ENCODE data around the gene VTA1. TPM values are rescaled to one million over a fixed set of nuclear protein-coding genes. Genes with fewer than 3 reads are reported as not detected.

VTA1 gene
- total and polyA plus RNA-seq, 2 donors (not counting 1 experiment from before 2014, with no cell fraction given): 19.8 to 27.9 TPM

DNA sequence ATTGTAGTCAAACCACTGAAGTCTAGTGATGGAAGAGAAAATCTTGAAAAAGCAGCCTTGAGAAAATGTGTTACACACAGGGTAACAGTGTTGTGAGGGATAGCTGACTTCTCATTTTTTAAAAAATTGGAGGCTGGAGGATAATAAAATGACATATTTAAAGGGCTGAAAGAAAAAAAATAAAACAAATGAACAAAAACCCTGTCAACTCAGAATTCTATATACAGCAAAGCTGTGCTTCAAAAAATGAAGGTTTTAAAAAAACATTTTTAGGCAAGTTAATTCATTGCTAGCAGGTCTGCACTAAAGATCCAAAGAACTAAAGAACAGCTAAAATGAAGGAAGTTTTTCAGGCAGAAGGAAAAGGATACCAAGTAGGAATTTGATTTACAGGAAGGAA lies 31.1 kb downstream of the VTA1 start:
- no peak for TF ChIP-seq EZH2 (IDR thresholded peaks at IDR 0.05; ENCODE audit: borderline replicate concordance, insufficient read depth, low read depth, low read length, poor library complexity, severe bottlenecking)
- TF ChIP-seq, protein P1, sequence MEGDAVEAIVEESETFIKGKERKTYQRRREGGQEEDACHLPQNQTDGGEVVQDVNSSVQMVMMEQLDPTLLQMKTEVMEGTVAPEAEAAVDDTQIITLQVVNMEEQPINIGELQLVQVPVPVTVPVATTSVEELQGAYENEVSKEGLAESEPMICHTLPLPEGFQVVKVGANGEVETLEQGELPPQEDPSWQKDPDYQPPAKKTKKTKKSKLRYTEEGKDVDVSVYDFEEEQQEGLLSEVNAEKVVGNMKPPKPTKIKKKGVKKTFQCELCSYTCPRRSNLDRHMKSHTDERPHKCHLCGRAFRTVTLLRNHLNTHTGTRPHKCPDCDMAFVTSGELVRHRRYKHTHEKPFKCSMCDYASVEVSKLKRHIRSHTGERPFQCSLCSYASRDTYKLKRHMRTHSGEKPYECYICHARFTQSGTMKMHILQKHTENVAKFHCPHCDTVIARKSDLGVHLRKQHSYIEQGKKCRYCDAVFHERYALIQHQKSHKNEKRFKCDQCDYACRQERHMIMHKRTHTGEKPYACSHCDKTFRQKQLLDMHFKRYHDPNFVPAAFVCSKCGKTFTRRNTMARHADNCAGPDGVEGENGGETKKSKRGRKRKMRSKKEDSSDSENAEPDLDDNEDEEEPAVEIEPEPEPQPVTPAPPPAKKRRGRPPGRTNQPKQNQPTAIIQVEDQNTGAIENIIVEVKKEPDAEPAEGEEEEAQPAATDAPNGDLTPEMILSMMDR (IDR thresholded peaks at IDR 0.05): no peak
- Histone ChIP-seq H2AFZ (ENCODE audit: insufficient read depth, low read depth, low read length, poor library complexity, severe bottlenecking) (no peak overlapping the region), H4K20me1 (ENCODE audit: control insufficient read depth, insufficient read depth, low read length, poor library complexity, severe bottlenecking) (no peaks in the 10 kb centered on the region), H3K4me1 (ENCODE audit: control insufficient read depth in 2 of 2, insufficient read depth in 2 of 2, low read length in 2 of 2) (no peaks in the 10 kb centered on the region), H3K36me3 (replicated peaks in 1 of 2; ENCODE audit: control extremely low read depth in 1 of 2, control insufficient read depth in 1 of 2, extremely low read depth in 1 of 2, insufficient read depth in 2 of 2, low read length in 1 of 2) (peaks cover 20 to 42% of the 10 kb centered on the region in 2 experiments), H3K27ac (ENCODE audit: low read length in 2 of 2) (no peak overlapping the region), H3K9ac (ENCODE audit: low read length) (no peak overlapping the region), H3K9me3 (ENCODE audit: control extremely low read depth in 1 of 3, control insufficient read depth in 2 of 3, insufficient read depth in 1 of 3, low read length in 2 of 3) (peaks cover 0 to 14% (median 14%) of the 10 kb centered on the region in 3 donors), H3K4me2 (replicated peaks; ENCODE audit: low read depth, low read length, poor library complexity, severe bottlenecking) (no peak overlapping the region), H3K27me3 (replicated peaks in 1 of 4; ENCODE audit: control extremely low read depth in 1 of 4, control insufficient read depth in 3 of 4, insufficient read depth in 4 of 4, low read length in 3 of 4) (no peaks in the 10 kb centered on the region), H3K4me3 (ENCODE audit: control extremely low read depth in 1 of 5, extremely low read depth in 1 of 5, insufficient read depth in 1 of 5, low read depth in 2 of 5, low read length in 4 of 5) (no peak overlapping the region), H3K79me2 (ENCODE audit: control insufficient read depth, insufficient read depth, low read length) (peaks cover 4% of the 10 kb centered on the region)
- DNase-seq (no peak), ATAC-seq (ENCODE audit: low read depth) (no peak)
- intact Hi-C loops (cut with micrococcal nuclease): no loop called here
- Mint-ChIP-seq H3K4me3 (no peak overlapping the region), H3K27me3 (no peaks in the 10 kb centered on the region), H3K27ac (no peak overlapping the region), H3K9me3 (ENCODE audit: insufficient read depth) (peaks cover 13% of the 10 kb centered on the region), H3K4me1 (peaks cover 7% of the 10 kb centered on the region)
- POLR2A ChIA-PET: no interaction called here
- CTCF ChIA-PET: interaction anchor here (0.6 kb wide), 1 partner anchor 1630 kb away, joined by 5 read pairs; no protein-coding TSS in a partner anchor

DNA sequence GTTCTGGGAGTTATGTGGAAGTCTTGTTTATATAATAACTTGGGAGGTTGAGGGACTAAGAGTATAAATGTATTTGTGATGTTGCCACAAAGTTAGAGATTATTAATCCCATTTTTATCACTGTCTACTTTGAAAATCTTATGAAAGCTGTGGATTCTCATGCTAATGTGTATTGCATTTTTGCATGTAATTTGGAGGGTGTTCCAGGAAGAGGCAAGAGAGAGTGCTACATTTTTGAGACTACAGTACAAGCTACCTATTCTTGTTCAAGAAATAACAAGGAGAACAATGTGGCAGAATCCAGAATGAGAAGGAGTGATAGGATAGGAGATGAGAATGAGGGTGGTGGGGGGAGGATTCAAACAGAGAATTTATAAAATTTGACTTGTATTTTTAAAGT lies 34.9 kb downstream of the VTA1 start:
- no peaks in the 10 kb centered on the region for H3K27me3 Mint-ChIP-seq
- peaks cover 10 to 15% of the 10 kb centered on the region in 2 experiments for H3K36me3 ChIP-seq (replicated peaks in 1 of 2; ENCODE audit: control extremely low read depth in 1 of 2, control insufficient read depth in 1 of 2, extremely low read depth in 1 of 2, insufficient read depth in 2 of 2, low read length in 1 of 2)
- H4K20me1 ChIP-seq (ENCODE audit: control insufficient read depth, insufficient read depth, low read length, poor library complexity, severe bottlenecking): no peaks in the 10 kb centered on the region
- H3K27me3 ChIP-seq (replicated peaks in 1 of 4; ENCODE audit: control extremely low read depth in 1 of 4, control insufficient read depth in 3 of 4, insufficient read depth in 4 of 4, low read length in 3 of 4): no peaks in the 10 kb centered on the region
- no peak for ATAC-seq (ENCODE audit: low read depth)
- no peak overlapping the region for H2AFZ ChIP-seq (ENCODE audit: insufficient read depth, low read depth, low read length, poor library complexity, severe bottlenecking)
- H3K9me3 ChIP-seq (ENCODE audit: control extremely low read depth in 1 of 3, control insufficient read depth in 2 of 3, insufficient read depth in 1 of 3, low read length in 2 of 3): peaks cover 0 to 11% (median 10%) of the 10 kb centered on the region in 3 donors
- H3K4me1 ChIP-seq (ENCODE audit: control insufficient read depth in 2 of 2, insufficient read depth in 2 of 2, low read length in 2 of 2): no peaks in the 10 kb centered on the region
- no peak for TF ChIP-seq EZH2 (IDR thresholded peaks at IDR 0.05; ENCODE audit: borderline replicate concordance, insufficient read depth, low read depth, low read length, poor library complexity, severe bottlenecking)
- TF ChIP-seq, protein P1 (IDR thresholded peaks at IDR 0.05): no peak
- no peak for DNase-seq
- CTCF ChIA-PET: interaction anchor here (0.7 kb wide), 1 partner anchor 26 kb away, joined by 3 read pairs; no protein-coding TSS in a partner anchor
- peaks cover 7% of the 10 kb centered on the region for H3K9me3 Mint-ChIP-seq (ENCODE audit: insufficient read depth)
- POLR2A ChIA-PET: no interaction called here
- intact Hi-C loops (cut with micrococcal nuclease): no loop called here
- peaks cover 8% of the 10 kb centered on the region for H3K4me1 Mint-ChIP-seq
- no peak overlapping the region for H3K4me3 ChIP-seq (ENCODE audit: control extremely low read depth in 1 of 5, extremely low read depth in 1 of 5, insufficient read depth in 1 of 5, low read depth in 2 of 5, low read length in 4 of 5)
- H3K27ac Mint-ChIP-seq: no peak overlapping the region
- no peak overlapping the region for H3K4me2 ChIP-seq (replicated peaks; ENCODE audit: low read depth, low read length, poor library complexity, severe bottlenecking)
- no peak overlapping the region for H3K9ac ChIP-seq (ENCODE audit: low read length)
- no peak overlapping the region for H3K4me3 Mint-ChIP-seq
- H3K79me2 ChIP-seq (ENCODE audit: control insufficient read depth, insufficient read depth, low read length): no peaks in the 10 kb centered on the region
- no peak overlapping the region for H3K27ac ChIP-seq (ENCODE audit: low read length in 2 of 2)
